Right lobe of liver (tissue), 4 donors: ENCODE measurements around the gene CLDN24.

Experiments
- CTCF ChIP-seq, 4 donors: fragments of 200-600 bp in 3 of 4; fragments of 450-650 bp in 1 of 4; IDR thresholded peaks; one replicate each; pipeline versions ENCODE4 v1.5.1 to v1.8.0; 2016 to 2022; ENCODE audit warnings: antibody characterized with exemption in 4 of 4, mild to moderate bottlenecking in 2 of 4
- POLR2A ChIP-seq: fragments of 450-650 bp; IDR thresholded peaks from one replicate; pipeline ENCODE4 v1.6.1; 2017; ENCODE audit warnings: antibody characterized with exemption, mild to moderate bottlenecking
- donor health status: DM: no; HTN: no; CAD: no.
- donor health status: DM: no; HTN: no; CAD: no.
- donor health status: DM: no; HTN: yes; CAD: no.

- no peak for TF ChIP-seq CTCF (IDR thresholded peaks at IDR 0.05)
- TF ChIP-seq POLR2A: no peak
These were observed 2.4 kb upstream of the CLDN24 start for GRCh38 chr4:183324619-183325018.
